Spleen (tissue), 11 donors: ENCODE measurements around the gene TFRC. TPM values are rescaled to one million over a fixed set of nuclear protein-coding genes. Genes with fewer than 3 reads are reported as not detected.
"Not testable (repeated sequence)": the region's sequence is repeated elsewhere in the genome, so short reads cannot be mapped to it uniquely, and the experiment has no call there.

ENCODE experiments used
- DNase-seq: peaks from one replicate; pipeline ENCODE4 v3.0.0-alpha.2; 2020
- H3K27ac ChIP-seq, 8 donors: fragments of 200-600 bp; sonication (generic) in 7 of 8; 1 replicate in 4 of 8; 2 replicates in 4 of 8; pipeline versions ENCODE4 v1.5.0 to v1.8.0; 2016 to 2021; ENCODE audit warnings: inconsistent platforms in 4 of 8, mild to moderate bottlenecking in 4 of 8, moderate library complexity in 1 of 8
- H3K27me3 ChIP-seq, 7 donors: fragments of 200-600 bp; sonication (generic) in 6 of 7; replicated peaks in 1 of 7; 1 replicate in 4 of 7; 2 replicates in 3 of 7; pipeline versions ENCODE4 v1.5.0 to v1.8.0; 2016 to 2021; ENCODE audit warnings: inconsistent platforms in 3 of 7, mild to moderate bottlenecking in 1 of 7
- H3K36me3 ChIP-seq, 6 donors: fragments of 200-600 bp; sonication (generic) in 5 of 6; 1 replicate in 4 of 6; 2 replicates in 2 of 6; pipeline versions ENCODE4 v1.5.0 to v1.8.0; 2016 to 2021; ENCODE audit warnings: inconsistent platforms in 2 of 6
- H3K4me1 ChIP-seq, 6 donors: fragments of 200-600 bp; sonication (generic) in 5 of 6; 1 replicate in 3 of 6; 2 replicates in 3 of 6; pipeline versions ENCODE4 v1.5.0 to v1.8.0; 2016 to 2021; ENCODE audit warnings: inconsistent platforms in 3 of 6
- H3K4me3 ChIP-seq, 8 donors: fragments of 200-600 bp; sonication (generic) in 7 of 8; 1 replicate in 4 of 8; 2 replicates in 4 of 8; pipeline versions ENCODE4 v1.5.0 to v1.8.0; 2016 to 2021; ENCODE audit warnings: inconsistent platforms in 4 of 8, mild to moderate bottlenecking in 4 of 8, moderate library complexity in 2 of 8
- H3K9me3 ChIP-seq, 8 donors: fragments of 200-600 bp; sonication (generic) in 7 of 8; 1 replicate in 4 of 8; 2 replicates in 4 of 8; pipeline versions ENCODE4 v1.5.0 to v1.8.0; 2016 to 2021; ENCODE audit warnings: inconsistent platforms in 4 of 8
- POLR2A ChIP-seq, 3 donors: fragments of 450-650 bp; IDR thresholded peaks; one replicate each; pipeline ENCODE4 v1.5.1; 2017; ENCODE audit warnings: antibody characterized with exemption in 3 of 3, mild to moderate bottlenecking in 1 of 3
- POLR2AphosphoS5 ChIP-seq, 3 donors: sonication (generic); formaldehyde crosslinking; IDR thresholded peaks; one replicate each; pipeline ENCODE4 v1.5.1; 2017; ENCODE audit warnings: antibody characterized with exemption in 3 of 3
- WGBS, 5 donors: extraction: QIAGEN DNeasy Blood & Tissue Kit in 3 of 5; methylation state at CpG; one replicate each; pipeline versions ENCODE4 v1.1.5 to v1.1.7; 2013 to 2018; 5-methylcytosine and 5-hydroxymethylcytosine counted together
- intact Hi-C: fragments of 100-400 bp; cut with DNase I; formaldehyde crosslinking; loops from one replicate; pipeline ENCODE4 v1.15.0; 2023; ENCODE audit warnings: low total_unique reads
- polyA plus RNA-seq, 3 donors: library from polyadenylated mRNA; stranded (reverse); fragments of 200-250 nt; gene quantifications; one replicate each; pipeline ENCODE4 v1.2.1, GENCODE V29; 2013
- total RNA-seq, 7 donors: library from RNA; depleted of rRNA in 3 of 7; stranded (reverse); fragments of >200 nt in 3 of 7; fragmentation: NEBNext Ultra II Directional in 4 of 7; extraction: Animal tissue kit (Norgen Biotek cat#: 25700) in 4 of 7; gene quantifications; one replicate each; pipeline versions ENCODE4 v1.1.0 to v1.2.1, GENCODE V29; 2016 to 2021
- TF ChIP-seq, protein P1 (sequence below), 11 experiments: fragments of 200-600 bp in 7 of 11; fragments of 450-650 bp in 4 of 11; sonication (generic) in 4 of 11; IDR thresholded peaks in 8 of 11; conservative IDR thresholded peaks in 3 of 11; 1 replicate in 7 of 11; 2 replicates in 4 of 11; pipeline versions ENCODE4 v1.4.0 to v1.8.0; 2016 to 2021; ENCODE audit warnings: antibody characterized with exemption in 11 of 11, inconsistent platforms in 4 of 11, mild to moderate bottlenecking in 1 of 11
- donor health status: healthy with polysubstance abuse.
- donor health status: DM: no; HTN: no; CAD: no; lungs with moderate emphysema.
- donor health status: DM: no; HTN: no; CAD: no.
- donor health status: Bipolar disorder and iron deficiency.
- donor health status: healthy.
- donor health status: DM: no; HTN: no; CAD: no.
- donor health status: DM: yes; HTN: yes; CAD: no.

The TFRC gene
- total and polyA plus RNA-seq, 10 donors = 13.2 to 104 (median 58.6) TPM

- 87 to 96% (median 89%) methylated on average over 6 of the region's 6 CpGs for WGBS, 5 donors
- H3K27ac ChIP-seq = no peak overlapping the region
- no peaks in the 10 kb centered on the region for H3K27me3 ChIP-seq
- intact Hi-C loops = no loop called here
- H3K36me3 ChIP-seq = peaks cover 0 to 26% (median 0%) of the 10 kb centered on the region in 6 donors
- H3K4me3 ChIP-seq = no peak overlapping the region
- H3K9me3 ChIP-seq = peaks cover 0 to 27% (median 14%) of the 10 kb centered on the region in 8 donors
- DNase-seq = no peak
- no peaks in the 10 kb centered on the region for H3K4me1 ChIP-seq
- no peak for TF ChIP-seq POLR2A (IDR thresholded peaks at IDR 0.05)
- TF ChIP-seq, protein P1, sequence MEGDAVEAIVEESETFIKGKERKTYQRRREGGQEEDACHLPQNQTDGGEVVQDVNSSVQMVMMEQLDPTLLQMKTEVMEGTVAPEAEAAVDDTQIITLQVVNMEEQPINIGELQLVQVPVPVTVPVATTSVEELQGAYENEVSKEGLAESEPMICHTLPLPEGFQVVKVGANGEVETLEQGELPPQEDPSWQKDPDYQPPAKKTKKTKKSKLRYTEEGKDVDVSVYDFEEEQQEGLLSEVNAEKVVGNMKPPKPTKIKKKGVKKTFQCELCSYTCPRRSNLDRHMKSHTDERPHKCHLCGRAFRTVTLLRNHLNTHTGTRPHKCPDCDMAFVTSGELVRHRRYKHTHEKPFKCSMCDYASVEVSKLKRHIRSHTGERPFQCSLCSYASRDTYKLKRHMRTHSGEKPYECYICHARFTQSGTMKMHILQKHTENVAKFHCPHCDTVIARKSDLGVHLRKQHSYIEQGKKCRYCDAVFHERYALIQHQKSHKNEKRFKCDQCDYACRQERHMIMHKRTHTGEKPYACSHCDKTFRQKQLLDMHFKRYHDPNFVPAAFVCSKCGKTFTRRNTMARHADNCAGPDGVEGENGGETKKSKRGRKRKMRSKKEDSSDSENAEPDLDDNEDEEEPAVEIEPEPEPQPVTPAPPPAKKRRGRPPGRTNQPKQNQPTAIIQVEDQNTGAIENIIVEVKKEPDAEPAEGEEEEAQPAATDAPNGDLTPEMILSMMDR (IDR thresholded peaks at IDR 0.05 in 8 of 11, conservative IDR thresholded peaks at IDR 0.05 in 3 of 11) = no peak
- TF ChIP-seq POLR2AphosphoS5 (IDR thresholded peaks at IDR 0.05) = no peak
Measured at GRCh38 chr3:196042673-196043072, 39.2 kb downstream of the TFRC start.

DNA sequence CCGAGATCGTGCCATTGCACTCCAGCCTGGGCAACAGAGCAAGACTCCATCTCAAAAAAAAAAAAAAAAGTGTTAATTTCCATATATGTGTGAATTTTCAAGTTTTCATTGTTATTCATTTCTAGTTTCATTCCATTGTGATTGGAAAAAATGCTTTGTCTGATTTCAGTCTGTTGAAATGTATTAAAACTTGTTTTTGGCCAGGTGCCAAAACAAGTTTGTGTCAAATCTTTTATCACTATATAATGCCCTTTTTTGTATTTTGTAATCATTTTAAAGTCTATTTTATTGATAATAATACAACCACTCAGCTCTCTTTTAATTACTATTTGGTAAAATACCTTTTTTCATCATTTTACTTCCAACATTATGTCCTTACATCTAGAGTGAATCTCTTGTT is 42.5 kb downstream of the TFRC start:
- Histone ChIP-seq H3K4me3 (no peak overlapping the region), H3K9me3 (peaks cover 0 to 49% (median 16%) of the 10 kb centered on the region in 8 donors), H3K27ac (no peak overlapping the region), H3K4me1 (no peaks in the 10 kb centered on the region), H3K36me3 (peaks cover 0 to 2% (median 0%) of the 10 kb centered on the region in 6 donors), H3K27me3 (no peaks in the 10 kb centered on the region)
- intact Hi-C loops = no loop called here
- TF ChIP-seq, protein P1 (IDR thresholded peaks at IDR 0.05 in 8 of 11, conservative IDR thresholded peaks at IDR 0.05 in 3 of 11) = no peak
- TF ChIP-seq POLR2A (IDR thresholded peaks at IDR 0.05) (no peak), POLR2AphosphoS5 (IDR thresholded peaks at IDR 0.05) (no peak)
- DNase-seq = no peak
- 91 to 93% (median 92%) methylated on average over 2 of the region's 2 CpGs for WGBS, 5 donors

DNA sequence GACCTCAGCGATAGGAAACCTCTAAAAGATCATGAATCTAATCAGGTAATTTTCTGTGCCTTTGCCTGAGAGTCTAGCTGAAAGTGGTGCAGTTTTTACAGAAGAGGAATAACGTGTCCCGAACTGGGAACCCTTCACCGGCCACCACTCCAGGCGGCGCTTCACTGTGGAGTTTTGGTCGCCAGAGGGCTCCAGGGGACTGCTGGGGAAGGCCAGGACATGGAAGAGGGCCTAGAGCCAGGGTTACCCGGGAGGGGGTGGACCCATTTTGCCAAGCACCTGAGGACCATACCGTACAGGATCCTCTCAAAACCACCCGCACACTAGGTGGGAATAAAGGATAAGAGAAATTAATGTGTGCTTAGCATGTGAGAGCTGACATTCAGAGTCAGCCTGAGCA is 55.8 kb downstream of the TFRC start:
- 48 to 67% (median 62%) methylated on average over 10 of the region's 10 CpGs for WGBS, 5 donors
- DNase-seq, H3K4me3 ChIP-seq, H3K9me3 ChIP-seq, intact Hi-C loops, H3K27me3 ChIP-seq, H3K4me1 ChIP-seq, H3K36me3 ChIP-seq, H3K27ac ChIP-seq: not testable (repeated sequence)
- TF ChIP-seq, protein P1 (IDR thresholded peaks at IDR 0.05 in 8 of 11, conservative IDR thresholded peaks at IDR 0.05 in 3 of 11) = peak in 1 of 11 experiments; percentile 15

GRCh38 chr3:196024968-196025367 is 56.9 kb downstream of the TFRC start:
- DNase-seq = no peak
- WGBS, 5 donors = 58 to 88% (median 85%) methylated on average over 12 of the region's 12 CpGs
- H3K27ac ChIP-seq = no peak overlapping the region
- no peak overlapping the region for H3K4me3 ChIP-seq
- no peaks in the 10 kb centered on the region for H3K4me1 ChIP-seq
- H3K9me3 ChIP-seq = no peaks in the 10 kb centered on the region
- intact Hi-C loops = no loop called here
- no peaks in the 10 kb centered on the region for H3K36me3 ChIP-seq
- TF ChIP-seq POLR2A (IDR thresholded peaks at IDR 0.05) = no peak
- TF ChIP-seq, protein P1 (IDR thresholded peaks at IDR 0.05 in 8 of 11, conservative IDR thresholded peaks at IDR 0.05 in 3 of 11) = no peak
- TF ChIP-seq POLR2AphosphoS5 (IDR thresholded peaks at IDR 0.05) = no peak
- peaks cover 0 to 9% (median 0%) of the 10 kb centered on the region in 7 donors for H3K27me3 ChIP-seq
